T-helper 1 cell treated with Interleukin-12 subunit alpha and Interleukin-12 subunit beta and Interleukin-4 antibody, amounts not matched to agents 30 μg/mL and 1 μg/mL, for 36 hours (primary cell): ENCODE results near the gene FERMT3.

Source experiments
- H3K27ac Mint-ChIP-seq: one replicate; pipeline ENCODE4 v1.8.0; 2021; ENCODE audit warnings: mild to moderate bottlenecking, mixed read lengths
- H3K27me3 Mint-ChIP-seq: one replicate; pipeline ENCODE4 v1.8.0; 2021; ENCODE audit warnings: low read depth, mixed read lengths
- H3K36me3 Mint-ChIP-seq: one replicate; pipeline ENCODE4 v1.8.0; 2021; ENCODE audit warnings: low read depth, mixed read lengths
- H3K4me1 Mint-ChIP-seq: one replicate; pipeline ENCODE4 v1.8.0; 2021; ENCODE audit warnings: low read depth, mixed read lengths
- H3K4me3 Mint-ChIP-seq: one replicate; pipeline ENCODE4 v1.8.0; 2021; ENCODE audit warnings: mild to moderate bottlenecking, moderate library complexity, mixed read lengths
- H3K9me3 Mint-ChIP-seq: one replicate; pipeline ENCODE4 v1.8.0; 2021; ENCODE audit warnings: mixed read lengths

FERMT3 gene

DNA sequence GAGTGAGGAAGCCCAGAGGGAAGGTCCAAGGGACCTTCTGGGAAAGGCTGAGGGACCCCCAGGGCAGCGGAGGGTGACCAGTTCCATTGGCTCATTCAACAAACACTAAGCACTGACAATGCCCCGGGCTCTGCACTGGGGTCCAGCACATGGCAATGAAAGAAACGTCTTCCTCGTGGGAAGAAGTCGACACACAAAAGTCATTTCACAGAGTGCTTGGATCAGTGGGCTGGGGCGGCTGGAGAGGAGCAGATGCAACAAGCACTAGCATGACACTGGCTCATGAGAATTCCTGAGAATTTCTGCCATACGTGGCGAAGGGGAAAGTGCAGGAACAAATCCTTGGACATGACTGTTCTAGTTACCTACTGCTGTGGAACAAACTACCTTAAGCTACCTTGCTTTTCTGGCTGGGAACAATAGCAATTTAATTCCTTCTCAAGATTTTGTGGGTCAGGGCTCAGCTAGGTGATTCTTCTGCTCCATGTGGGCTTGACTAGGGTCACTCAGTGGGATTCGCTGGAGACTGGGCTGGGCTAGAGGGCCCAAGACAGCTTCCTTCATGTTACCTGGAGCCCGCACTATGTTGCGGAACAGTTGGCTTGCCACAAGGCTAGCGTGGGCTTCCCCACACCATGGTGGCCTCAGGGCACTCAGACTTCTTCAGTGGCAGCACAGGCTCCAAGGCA is 27.4 kb upstream of the FERMT3 start:
- H3K27me3 Mint-ChIP-seq, result no peaks in the 10 kb centered on the region
- peaks cover 10% of the 10 kb centered on the region for H3K36me3 Mint-ChIP-seq
- H3K4me3 Mint-ChIP-seq, result no peak overlapping the region
- H3K27ac Mint-ChIP-seq, result no peak overlapping the region
- peaks cover 2% of the 10 kb centered on the region for H3K9me3 Mint-ChIP-seq
- peaks cover 36% of the 10 kb centered on the region for H3K4me1 Mint-ChIP-seq

- Mint-ChIP-seq H3K27me3 (no peaks in the 10 kb centered on the region), H3K9me3 (no peaks in the 10 kb centered on the region), H3K4me3 (no peak overlapping the region), H3K27ac (no peak overlapping the region), H3K36me3 (peaks cover 8% of the 10 kb centered on the region), H3K4me1 (peaks cover 38% of the 10 kb centered on the region)
These were observed 25.6 kb upstream of the FERMT3 start for GRCh38 chr11:64180891-64181290.

- Mint-ChIP-seq H3K4me3 (no peak overlapping the region), H3K4me1 (peaks cover 37% of the 10 kb centered on the region), H3K36me3 (peaks cover 10% of the 10 kb centered on the region), H3K9me3 (no peaks in the 10 kb centered on the region), H3K27ac (peak overlapping the region; percentile 20), H3K27me3 (no peaks in the 10 kb centered on the region)
These were observed 24.8 kb upstream of the FERMT3 start for GRCh38 chr11:64181506-64182411.

DNA sequence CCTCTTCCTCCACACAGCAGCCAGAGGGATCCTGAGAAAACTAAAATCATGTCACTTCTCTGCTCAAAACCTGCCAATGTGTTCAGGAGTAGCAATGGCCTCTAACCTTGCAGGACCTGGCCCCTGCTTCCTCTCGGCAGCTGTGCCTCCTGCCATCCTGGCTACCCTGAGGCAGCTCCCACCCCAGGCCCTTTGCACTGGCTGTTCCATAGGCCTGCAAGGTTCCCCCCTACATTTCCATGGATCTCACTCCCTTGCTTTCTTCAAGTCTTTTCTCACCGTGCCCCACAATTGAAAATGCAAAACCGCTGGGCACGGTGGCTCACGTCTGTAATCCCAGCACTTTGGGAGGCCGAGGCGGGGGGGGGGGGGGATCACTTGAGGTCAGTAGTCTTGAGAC is 22.6 kb upstream of the FERMT3 start:
- Mint-ChIP-seq H3K27me3 (no peaks in the 10 kb centered on the region), H3K36me3 (peaks cover 13% of the 10 kb centered on the region), H3K27ac (no peak overlapping the region), H3K4me1 (peaks cover 27% of the 10 kb centered on the region), H3K9me3 (no peaks in the 10 kb centered on the region), H3K4me3 (peak overlapping the region; percentile 60)

- H3K36me3 Mint-ChIP-seq, result peaks cover 13% of the 10 kb centered on the region
- no peaks in the 10 kb centered on the region for H3K9me3 Mint-ChIP-seq
- H3K4me3 Mint-ChIP-seq, result peak overlapping the region; percentile 99
- H3K4me1 Mint-ChIP-seq, result peaks cover 32% of the 10 kb centered on the region
- no peaks in the 10 kb centered on the region for H3K27me3 Mint-ChIP-seq
- H3K27ac Mint-ChIP-seq, result peak overlapping the region; percentile 99
These were observed 21.3 kb upstream of the FERMT3 start for GRCh38 chr11:64185175-64185692.

DNA sequence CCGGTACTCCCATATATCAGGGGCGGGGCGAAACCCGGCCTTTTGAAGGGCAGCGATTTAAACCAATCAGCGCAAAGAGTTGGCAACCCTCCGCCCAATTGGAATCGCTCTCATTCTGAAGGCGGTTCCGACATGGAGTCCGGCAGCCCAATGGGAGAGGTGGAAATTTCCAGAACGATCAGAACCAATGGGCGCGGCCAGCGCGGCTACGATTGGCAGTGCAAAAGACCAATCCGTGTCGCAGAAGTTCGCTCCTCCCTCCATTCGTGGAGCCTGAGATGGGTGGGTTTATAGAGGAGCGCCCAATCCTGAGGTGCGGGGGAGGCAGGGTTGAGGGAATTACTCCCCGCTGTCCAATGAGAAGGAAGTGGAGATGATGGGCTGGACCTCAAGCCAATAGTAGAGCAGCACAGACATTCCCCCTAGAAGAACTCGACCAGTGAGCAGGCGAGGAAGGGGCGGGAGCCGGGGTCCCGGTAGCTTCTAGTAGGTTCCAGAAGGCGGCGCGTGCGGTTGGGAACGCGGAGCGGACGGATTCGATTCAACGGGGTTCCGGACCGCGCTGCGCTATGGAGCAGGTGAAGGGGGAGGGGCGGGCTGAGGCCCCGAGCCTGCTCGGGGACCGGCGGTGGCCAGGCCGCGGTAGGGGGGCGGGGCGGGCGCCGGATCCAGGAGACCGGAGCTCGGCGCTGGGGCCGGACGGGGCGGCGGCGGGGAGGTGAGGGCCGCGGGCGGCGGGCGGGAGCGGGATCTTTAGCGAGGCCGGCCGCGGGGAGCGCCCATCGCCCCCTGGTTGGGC is 20.6 kb upstream of the FERMT3 start, which contains the start of gene STIP1:
Gene STIP1, plus strand, starts transcription at position 479 of the 799 bp plus-strand sequence. Its CDS starts 91 bp downstream, at position 570.
- Mint-ChIP-seq H3K27me3 (no peaks in the 10 kb centered on the region), H3K4me3 (peak within 1 kb of the TSS; percentile 99), H3K36me3 (peaks cover 16% of the 10 kb centered on the region), H3K27ac (peak within 1 kb of the TSS; percentile 99), H3K4me1 (peaks cover 34% of the 10 kb centered on the region), H3K9me3 (no peaks in the 10 kb centered on the region)

DNA sequence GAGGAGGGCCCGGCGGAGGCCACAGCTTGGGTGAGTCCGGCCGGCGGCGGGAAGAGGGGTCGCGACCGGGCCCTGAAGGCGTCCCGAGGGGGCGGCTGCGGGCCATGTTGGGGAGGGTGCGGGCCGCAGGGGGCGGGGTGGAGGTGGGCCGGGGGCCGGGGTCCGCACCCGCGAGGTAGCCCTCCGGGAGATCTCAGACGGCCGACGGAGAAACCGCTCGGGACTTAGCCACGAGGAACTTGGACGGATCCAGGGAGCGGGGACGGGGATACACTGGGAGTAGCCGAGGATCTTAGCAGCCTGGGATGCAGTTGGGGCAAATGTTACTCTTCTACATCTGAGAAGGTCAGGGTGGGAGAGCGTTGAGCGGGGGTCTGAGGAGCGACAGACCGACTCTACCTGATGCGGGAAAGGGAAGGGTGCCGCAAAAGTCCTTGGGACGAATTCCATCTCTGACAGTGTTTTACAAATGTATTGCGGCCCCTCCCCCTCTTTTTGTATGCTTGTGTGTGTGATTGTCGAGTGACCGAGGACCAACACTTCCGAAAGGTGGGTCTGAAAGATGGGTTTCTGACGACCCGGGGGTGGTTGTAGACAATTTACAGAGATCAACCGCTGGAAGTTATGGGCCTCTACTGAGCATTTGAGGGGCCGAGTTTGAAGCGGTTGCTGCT is 19.9 kb upstream of the FERMT3 start:
- H3K9me3 Mint-ChIP-seq, result no peaks in the 10 kb centered on the region
- peaks cover 29% of the 10 kb centered on the region for H3K4me1 Mint-ChIP-seq
- no peak overlapping the region for H3K4me3 Mint-ChIP-seq
- peaks cover 16% of the 10 kb centered on the region for H3K36me3 Mint-ChIP-seq
- H3K27me3 Mint-ChIP-seq, result no peaks in the 10 kb centered on the region
- H3K27ac Mint-ChIP-seq, result no peak overlapping the region

DNA sequence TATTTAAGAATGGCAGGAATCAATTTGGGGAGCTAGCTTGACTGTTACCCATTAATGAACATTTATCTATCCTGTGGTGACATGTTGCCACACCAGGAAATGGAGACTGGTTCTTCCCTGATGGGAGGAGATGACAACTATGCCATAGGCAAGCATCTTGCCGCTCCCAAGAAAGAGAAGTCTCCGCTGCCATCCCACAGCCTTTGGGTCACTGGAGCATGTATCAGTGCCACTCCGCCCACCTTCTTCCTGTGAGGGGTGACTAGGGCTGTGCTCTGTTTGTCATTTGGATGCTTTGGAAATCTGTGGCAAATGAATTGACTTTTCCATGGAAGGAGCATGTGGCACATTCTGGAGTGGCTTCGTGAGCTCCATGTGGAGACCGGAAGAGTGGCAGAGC is 14.1 kb upstream of the FERMT3 start:
- Mint-ChIP-seq H3K9me3 (no peaks in the 10 kb centered on the region), H3K4me1 (peaks cover 17% of the 10 kb centered on the region), H3K27ac (no peak overlapping the region), H3K27me3 (no peaks in the 10 kb centered on the region), H3K36me3 (peaks cover 38% of the 10 kb centered on the region), H3K4me3 (no peak overlapping the region)

GRCh38 chr11:64196626-64197025 is 9.9 kb upstream of the FERMT3 start:
- Mint-ChIP-seq H3K27ac (no peak overlapping the region), H3K27me3 (no peaks in the 10 kb centered on the region), H3K36me3 (peaks cover 47% of the 10 kb centered on the region), H3K4me1 (peaks cover 5% of the 10 kb centered on the region), H3K4me3 (no peak overlapping the region), H3K9me3 (no peaks in the 10 kb centered on the region)

GRCh38 chr11:64198511-64198910 is 8.0 kb upstream of the FERMT3 start:
- no peaks in the 10 kb centered on the region for H3K9me3 Mint-ChIP-seq
- peaks cover 58% of the 10 kb centered on the region for H3K36me3 Mint-ChIP-seq
- no peak overlapping the region for H3K27ac Mint-ChIP-seq
- no peak overlapping the region for H3K4me3 Mint-ChIP-seq
- H3K4me1 Mint-ChIP-seq, result peaks cover 5% of the 10 kb centered on the region
- H3K27me3 Mint-ChIP-seq, result no peaks in the 10 kb centered on the region

DNA sequence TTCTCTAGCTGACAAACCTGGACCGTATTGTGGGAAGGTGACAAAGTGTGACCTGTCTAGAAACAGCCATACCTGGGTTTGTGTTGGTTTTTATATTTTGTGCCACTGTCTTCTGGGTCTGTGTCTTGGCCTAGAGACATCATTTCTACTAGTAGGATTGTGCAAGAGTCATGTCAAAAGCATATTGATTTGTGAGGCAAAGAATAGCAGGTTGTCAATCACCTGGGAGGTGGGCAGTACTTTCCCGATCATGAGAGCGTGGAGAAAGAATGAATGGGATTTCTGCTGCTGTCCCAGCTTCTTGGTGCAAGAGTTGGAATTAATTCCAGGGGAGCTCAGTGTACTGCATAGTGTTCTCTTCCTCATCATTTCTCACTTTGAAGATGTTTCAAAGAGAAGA is 5.0 kb upstream of the FERMT3 start:
- peaks cover 57% of the 10 kb centered on the region for H3K36me3 Mint-ChIP-seq

GRCh38 chr11:64202992-64203391 is 3.5 kb upstream of the FERMT3 start:
- no peak overlapping the region for H3K4me3 Mint-ChIP-seq
- peaks cover 56% of the 10 kb centered on the region for H3K36me3 Mint-ChIP-seq
- peak overlapping the region; percentile 3 for H3K27ac Mint-ChIP-seq
- peaks cover 22% of the 10 kb centered on the region for H3K4me1 Mint-ChIP-seq
- no peaks in the 10 kb centered on the region for H3K27me3 Mint-ChIP-seq
- no peaks in the 10 kb centered on the region for H3K9me3 Mint-ChIP-seq

More for the DNA sequence above, 5.0 kb upstream of the FERMT3 start:
- no peak overlapping the region for H3K27ac Mint-ChIP-seq
- no peak overlapping the region for H3K4me3 Mint-ChIP-seq
- H3K4me1 Mint-ChIP-seq, result peaks cover 20% of the 10 kb centered on the region
- no peaks in the 10 kb centered on the region for H3K9me3 Mint-ChIP-seq
- H3K27me3 Mint-ChIP-seq, result no peaks in the 10 kb centered on the region

- peaks cover 56% of the 10 kb centered on the region for H3K36me3 Mint-ChIP-seq
- no peaks in the 10 kb centered on the region for H3K27me3 Mint-ChIP-seq
- H3K4me3 Mint-ChIP-seq, result peak overlapping the region; percentile 28
- H3K4me1 Mint-ChIP-seq, result peaks cover 22% of the 10 kb centered on the region
- no peaks in the 10 kb centered on the region for H3K9me3 Mint-ChIP-seq
- peak overlapping the region; percentile 3 for H3K27ac Mint-ChIP-seq
These were observed 3.0 kb upstream of the FERMT3 start for GRCh38 chr11:64203421-64204079.
